Activated CD8-positive, alpha-beta memory T cell treated with anti-CD3 and anti-CD28 coated beads for 24 hours (primary cell): Measurements from ENCODE around the gene CD248.
"Not testable (repeated sequence)": the region's sequence is repeated elsewhere in the genome, so short reads cannot be mapped to it uniquely, and the experiment has no call there.

ENCODE experiments used
- DNase-seq: peaks from one replicate; pipeline ENCODE4 v3.0.0-alpha.2; 2020

The CD248 gene

GRCh38 chr11:66287211-66287888, 29.5 kb downstream of the CD248 start:
- DNase-seq, result peak; percentile 53

- no peak for DNase-seq
Measured at GRCh38 chr11:66286699-66287098, 30.1 kb downstream of the CD248 start.

GRCh38 chr11:66285250-66285947, 31.4 kb downstream of the CD248 start:
- DNase-seq, result no peak

DNA sequence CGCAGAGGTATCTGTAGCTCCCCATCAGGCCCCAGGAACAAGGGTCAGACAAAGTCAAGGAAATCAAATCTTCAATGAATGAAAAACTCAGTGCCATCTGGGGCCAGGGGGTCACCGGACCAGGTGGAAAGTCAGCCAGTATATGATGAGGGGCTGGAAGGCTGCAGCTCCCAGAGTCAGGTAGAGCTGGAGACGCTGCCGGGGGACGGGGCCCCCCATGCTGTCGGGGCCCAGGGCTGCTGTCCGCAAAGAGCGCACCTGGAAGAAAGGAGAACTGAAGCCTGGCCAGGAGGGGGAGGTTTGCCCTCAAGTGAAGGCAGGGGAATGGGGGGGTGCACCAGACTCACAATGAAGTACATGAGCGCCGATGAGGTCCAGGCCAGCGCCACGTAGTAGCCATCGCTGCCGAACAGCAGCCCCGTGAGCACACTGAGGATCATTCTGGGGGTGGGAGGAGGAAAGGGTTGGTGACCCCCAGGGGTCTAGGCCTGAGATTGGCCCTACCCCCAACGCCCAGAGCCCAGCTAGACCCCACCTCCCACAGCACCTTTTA, 32.2 kb downstream of the CD248 start:
- no peak for DNase-seq

GRCh38 chr11:66283461-66284105, 33.3 kb downstream of the CD248 start:
- DNase-seq, result peak; percentile 57

DNA sequence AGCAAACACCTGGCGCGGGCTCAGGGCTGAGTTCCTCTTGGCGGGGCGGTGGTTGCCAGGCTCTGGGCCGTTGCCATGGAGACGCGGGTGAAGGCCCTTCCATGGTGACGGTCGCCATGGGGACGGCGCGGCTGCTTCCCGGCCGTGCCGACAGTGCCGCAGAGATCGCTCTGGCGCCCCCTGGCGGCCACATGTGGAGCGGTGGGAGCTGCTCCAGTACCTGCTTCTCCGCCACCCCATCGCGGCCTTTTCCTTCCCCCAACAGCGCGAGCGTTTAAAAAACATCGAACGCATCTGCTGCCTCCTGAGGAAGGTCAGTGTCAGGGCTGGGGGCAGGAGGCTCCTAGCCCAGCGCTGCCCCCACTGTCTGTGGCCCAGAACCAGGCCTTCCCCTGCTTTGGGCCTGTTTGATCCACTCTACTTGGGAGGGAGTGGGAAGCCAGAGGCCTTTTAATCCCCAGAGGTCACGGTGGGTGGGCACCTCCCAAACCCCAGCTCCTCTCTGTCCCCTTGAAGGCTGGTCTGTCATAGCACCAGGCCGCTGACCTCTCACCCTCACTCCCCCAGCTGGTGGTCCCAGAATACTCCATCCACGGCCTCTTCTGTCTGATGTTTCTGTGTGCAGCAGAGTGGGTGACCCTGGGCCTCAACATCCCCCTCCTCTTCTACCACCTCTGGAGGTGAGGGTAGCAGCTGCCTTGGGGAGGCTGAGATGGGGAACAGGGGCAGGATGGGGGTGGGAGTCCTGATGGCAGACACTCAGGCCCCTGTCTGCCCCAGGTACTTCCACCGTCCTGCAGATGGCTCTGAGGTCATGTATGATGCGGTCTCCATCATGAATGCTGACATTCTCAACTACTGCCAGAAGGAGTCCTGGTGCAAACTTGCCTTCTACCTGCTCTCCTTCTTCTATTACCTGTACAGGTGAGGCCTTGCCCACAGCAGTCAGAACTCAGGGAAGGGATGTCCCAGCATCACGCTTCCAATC, 34.1 kb downstream of the CD248 start:
- peak; percentile 99 for DNase-seq

- no peak for DNase-seq
Measured at GRCh38 chr11:66281776-66282467, 34.9 kb downstream of the CD248 start.

GRCh38 chr11:66281001-66281400, 35.8 kb downstream of the CD248 start:
- no peak for DNase-seq

GRCh38 chr11:66280428-66280827, 36.4 kb downstream of the CD248 start:
- DNase-seq, result no peak

DNA sequence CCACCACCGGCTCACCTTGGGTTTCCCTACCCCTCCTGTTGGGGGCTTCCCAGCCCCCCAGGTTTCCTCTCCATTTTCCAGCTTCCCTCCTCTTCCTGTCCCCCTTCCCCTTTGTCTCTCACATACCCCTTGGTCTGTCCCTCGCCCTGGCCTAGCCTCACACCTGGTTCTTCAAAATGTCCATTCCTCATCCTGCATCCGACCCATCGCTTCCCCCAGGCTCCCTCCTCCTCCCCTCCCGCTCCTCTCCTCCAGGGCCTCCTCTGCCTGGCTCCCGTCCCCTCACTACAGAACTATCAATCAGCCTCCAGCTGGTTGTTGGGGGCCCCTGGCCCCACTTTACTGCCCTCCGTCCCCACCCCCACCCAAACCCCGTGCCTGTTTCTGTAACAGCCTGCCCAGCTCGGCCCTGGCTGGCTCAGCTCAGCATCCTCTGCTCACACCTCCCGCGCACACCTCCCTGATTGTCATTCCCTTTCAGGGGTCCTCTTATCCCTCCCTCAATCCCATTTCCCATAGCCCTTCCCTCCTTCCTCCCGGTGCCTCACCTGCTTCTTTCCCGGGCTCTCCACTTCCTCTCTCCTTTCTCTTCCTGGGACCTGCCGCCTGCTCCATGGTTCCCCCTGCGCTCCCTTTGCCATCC, 37.6 kb downstream of the CD248 start:
- no peak for DNase-seq

DNA sequence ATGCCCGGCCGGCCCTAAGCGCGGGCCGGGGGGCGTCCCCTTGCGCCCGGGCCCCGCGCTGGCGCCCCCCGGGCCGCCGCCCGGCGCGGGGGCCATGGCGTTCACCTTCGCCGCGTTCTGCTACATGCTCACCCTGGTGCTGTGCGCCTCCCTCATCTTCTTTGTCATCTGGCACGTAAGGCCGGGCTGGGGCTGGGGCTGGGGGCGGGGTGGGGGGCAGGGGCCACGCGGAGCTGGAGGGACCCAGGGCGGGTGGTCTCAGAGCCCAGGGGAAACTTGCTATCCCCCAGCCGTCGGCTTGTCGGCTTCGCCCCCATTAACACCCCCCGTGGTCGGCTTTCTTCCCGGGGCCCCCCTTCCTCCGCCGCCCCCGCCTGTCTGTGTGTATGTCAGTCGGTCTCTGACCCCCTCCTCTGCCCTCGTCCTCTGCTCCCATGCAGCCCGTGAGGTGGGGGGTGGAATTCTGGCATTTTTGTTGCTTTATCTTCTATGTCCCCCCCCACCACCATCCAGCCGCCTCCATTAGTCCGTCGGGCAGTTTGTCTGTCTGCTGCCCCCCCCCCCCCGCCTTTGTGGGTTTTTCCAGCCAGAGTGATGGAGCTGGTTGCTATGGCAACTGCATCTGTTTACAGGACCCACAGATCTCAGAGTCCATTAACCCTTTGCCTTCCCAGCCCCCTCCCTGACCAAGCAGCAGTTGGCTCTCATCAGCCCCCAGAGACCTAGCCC, 38.3 kb downstream of the CD248 start:
- no peak for DNase-seq

DNA sequence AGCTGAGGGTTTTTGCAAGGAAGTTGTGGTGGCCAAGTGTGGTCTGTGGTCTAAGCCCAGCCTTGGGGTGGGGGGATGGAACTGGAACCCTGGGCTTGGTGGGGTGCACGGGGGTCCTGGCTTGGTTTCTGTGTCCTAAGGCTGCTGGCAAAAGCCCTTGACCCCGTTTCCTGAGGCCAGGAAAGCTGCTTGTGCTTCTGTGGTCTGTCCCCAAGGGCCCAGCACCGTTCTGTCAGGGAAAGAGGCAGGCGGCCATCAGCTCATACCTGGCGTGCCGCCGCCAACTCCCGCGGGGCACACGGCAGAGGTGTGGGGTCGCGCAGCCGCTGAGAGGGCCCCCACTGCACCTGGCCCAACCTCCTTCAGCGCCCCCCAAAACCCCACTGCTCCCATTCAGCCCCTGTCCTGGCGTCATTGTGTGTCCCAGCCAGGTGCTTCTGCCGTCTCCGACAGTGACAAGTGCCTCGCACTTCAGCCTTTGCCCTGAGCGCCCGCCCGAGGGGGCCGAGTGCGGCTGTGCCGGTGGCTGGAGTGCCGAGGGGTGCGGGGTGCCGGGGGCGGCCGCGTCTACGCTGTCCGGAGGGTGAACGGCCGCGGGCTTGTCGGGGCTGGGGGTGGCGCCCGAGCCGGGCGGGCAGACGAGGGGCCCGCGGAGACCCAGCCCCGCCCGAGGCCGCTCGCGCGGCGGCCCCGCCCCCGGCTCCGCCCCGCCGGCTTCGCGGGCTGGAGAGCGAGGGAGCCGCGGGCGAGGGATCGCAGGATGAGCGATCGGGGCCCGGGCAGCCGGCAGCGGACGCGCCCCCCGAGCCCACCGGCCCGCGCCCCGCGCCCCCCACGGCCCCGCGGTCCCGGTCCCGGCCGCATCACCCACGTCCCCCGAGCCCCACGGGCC, 39.1 kb downstream of the CD248 start, which contains the start of gene CNIH2:
Gene CNIH2 (plus strand): TSS at position 705 of the 892 bp plus-strand sequence. CDS start 282 bp downstream, outside the sequence.
- peak; percentile 77 for DNase-seq

- not testable (repeated sequence) for DNase-seq
Measured at GRCh38 chr11:66277064-66277463, 39.8 kb downstream of the CD248 start.

GRCh38 chr11:66276619-66277018, 40.2 kb downstream of the CD248 start:
- DNase-seq, result not testable (repeated sequence)

GRCh38 chr11:66275984-66276612, 40.7 kb downstream of the CD248 start:
- DNase-seq, result no peak

GRCh38 chr11:66275396-66275795, 41.4 kb downstream of the CD248 start:
- DNase-seq, result no peak

DNA sequence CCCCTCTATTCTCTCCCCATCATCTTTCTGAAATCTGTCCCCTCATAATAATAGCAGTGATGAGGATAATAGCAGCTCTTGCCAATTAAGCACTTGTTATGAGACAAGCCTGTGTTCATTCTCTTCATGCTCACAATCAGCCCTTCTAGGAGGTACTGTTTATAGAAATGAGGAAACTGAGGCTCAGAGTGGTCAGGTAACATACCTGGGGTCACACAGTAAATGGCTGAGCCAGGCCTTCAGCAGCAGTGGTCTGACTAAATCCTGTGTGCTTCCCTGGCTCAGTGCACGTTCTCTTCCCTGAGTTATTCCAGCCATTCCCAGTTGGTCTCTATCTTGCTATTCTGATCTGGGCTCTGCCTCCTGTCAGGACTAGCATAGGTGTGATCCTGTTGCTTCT, 42.6 kb downstream of the CD248 start:
- no peak for DNase-seq

GRCh38 chr11:66272596-66272995, 44.2 kb downstream of the CD248 start:
- DNase-seq, result no peak

- DNase-seq, result no peak
Measured at GRCh38 chr11:66271816-66272215, 45.0 kb downstream of the CD248 start.
